Measurements from ENCODE around the gene PCYT2.

The PCYT2 gene

GRCh38 chr17:81890447-81891302 is 20.5 kb downstream of the PCYT2 start (continued):
- TF ChIP-seq GLIS2 (tag by site-specific recombination; IDR thresholded peaks at IDR 0.05) (no peak), ZXDB (tag by site-specific recombination; IDR thresholded peaks at IDR 0.05) (no peak), ZNF280D (tag by site-specific recombination; IDR thresholded peaks at IDR 0.05) (no peak), ZBTB10 (tag by site-specific recombination; IDR thresholded peaks at IDR 0.05) (no peak), SP2 (tag by site-specific recombination; IDR thresholded peaks at IDR 0.05) (peak; percentile 17)
- TF ChIP-seq, protein P1, sequence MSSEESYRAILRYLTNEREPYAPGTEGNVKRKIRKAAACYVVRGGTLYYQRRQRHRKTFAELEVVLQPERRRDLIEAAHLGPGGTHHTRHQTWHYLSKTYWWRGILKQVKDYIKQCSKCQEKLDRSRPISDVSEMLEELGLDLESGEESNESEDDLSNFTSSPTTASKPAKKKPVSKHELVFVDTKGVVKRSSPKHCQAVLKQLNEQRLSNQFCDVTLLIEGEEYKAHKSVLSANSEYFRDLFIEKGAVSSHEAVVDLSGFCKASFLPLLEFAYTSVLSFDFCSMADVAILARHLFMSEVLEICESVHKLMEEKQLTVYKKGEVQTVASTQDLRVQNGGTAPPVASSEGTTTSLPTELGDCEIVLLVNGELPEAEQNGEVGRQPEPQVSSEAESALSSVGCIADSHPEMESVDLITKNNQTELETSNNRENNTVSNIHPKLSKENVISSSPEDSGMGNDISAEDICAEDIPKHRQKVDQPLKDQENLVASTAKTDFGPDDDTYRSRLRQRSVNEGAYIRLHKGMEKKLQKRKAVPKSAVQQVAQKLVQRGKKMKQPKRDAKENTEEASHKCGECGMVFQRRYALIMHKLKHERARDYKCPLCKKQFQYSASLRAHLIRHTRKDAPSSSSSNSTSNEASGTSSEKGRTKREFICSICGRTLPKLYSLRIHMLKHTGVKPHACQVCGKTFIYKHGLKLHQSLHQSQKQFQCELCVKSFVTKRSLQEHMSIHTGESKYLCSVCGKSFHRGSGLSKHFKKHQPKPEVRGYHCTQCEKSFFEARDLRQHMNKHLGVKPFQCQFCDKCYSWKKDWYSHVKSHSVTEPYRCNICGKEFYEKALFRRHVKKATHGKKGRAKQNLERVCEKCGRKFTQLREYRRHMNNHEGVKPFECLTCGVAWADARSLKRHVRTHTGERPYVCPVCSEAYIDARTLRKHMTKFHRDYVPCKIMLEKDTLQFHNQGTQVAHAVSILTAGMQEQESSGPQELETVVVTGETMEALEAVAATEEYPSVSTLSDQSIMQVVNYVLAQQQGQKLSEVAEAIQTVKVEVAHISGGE (tag by site-specific recombination; conservative IDR thresholded peaks at IDR 0.05; ENCODE audit: low read depth): peak; percentile 81
- TF ChIP-seq, protein P2, sequence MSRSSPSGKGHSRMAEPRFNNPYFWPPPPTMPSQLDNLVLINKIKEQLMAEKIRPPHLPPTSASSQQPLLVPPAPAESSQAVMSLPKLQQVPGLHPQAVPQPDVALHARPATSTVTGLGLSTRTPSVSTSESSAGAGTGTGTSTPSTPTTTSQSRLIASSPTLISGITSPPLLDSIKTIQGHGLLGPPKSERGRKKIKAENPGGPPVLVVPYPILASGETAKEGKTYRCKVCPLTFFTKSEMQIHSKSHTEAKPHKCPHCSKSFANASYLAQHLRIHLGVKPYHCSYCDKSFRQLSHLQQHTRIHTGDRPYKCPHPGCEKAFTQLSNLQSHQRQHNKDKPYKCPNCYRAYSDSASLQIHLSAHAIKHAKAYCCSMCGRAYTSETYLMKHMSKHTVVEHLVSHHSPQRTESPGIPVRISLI (tag by site-specific recombination; IDR thresholded peaks at IDR 0.05): no peak

DNA sequence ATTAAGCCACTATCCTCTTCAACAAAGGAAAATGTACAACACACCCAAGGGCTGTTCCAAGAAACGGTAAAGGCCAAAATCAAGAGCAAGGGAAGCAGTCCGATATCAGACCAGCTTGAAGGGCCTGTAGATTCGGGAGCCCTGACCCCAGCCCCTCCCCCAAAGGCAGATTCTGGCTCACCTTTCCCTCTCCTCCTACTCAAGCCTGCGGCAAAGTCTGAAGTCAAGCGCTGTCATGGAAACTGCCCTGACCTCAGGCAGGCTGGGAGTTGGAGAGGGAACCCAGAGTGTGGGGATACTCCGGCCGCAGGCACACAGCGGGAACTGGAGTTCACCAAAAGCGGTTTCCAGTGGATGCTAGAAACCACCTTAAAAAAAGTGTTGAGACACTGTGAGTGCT is 21.6 kb downstream of the PCYT2 start:
- Histone ChIP-seq H3K9me3 (ENCODE audit: control insufficient read depth, insufficient read depth, low read depth, low read length) (no peaks in the 10 kb centered on the region), H3K4me1 (ENCODE audit: control insufficient read depth, insufficient read depth, low read length) (peaks cover 5% of the 10 kb centered on the region; the same call in 1 of the 2 replicates), H3K4me3 (ENCODE audit: low read depth, low read length) (no peak overlapping the region), H3K36me3 (ENCODE audit: control insufficient read depth in 2 of 2, insufficient read depth in 1 of 2, low read length in 2 of 2) (peaks cover 53 to 73% of the 10 kb centered on the region in 2 experiments), H3K27ac (ENCODE audit: extremely low read depth, low read depth, low read length) (peak overlapping the region; percentile 96; the same call in 1 of the 2 replicates)
- ChIA-PET CTCF (interaction anchor here (1.1 kb wide), 1 partner anchor 148 kb away, joined by 4 read pairs; the partner anchor contains the start of gene DCXR), POLR2A (interaction anchor here (1.4 to 1.6 kb wide), 2 partner anchors 56 to 206 kb away, joined by 3 read pairs; partner anchors contain the start of genes ARL16, HGS and MCRIP1)
- TF ChIP-seq ZNF776 (tag by site-specific recombination; IDR thresholded peaks at IDR 0.05; ENCODE audit: borderline replicate concordance) (no peak), ZNF658 (tag by site-specific recombination; IDR thresholded peaks at IDR 0.05) (no peak), ZNF341 (tag by site-specific recombination; IDR thresholded peaks at IDR 0.05; ENCODE audit: low read depth) (peak; percentile 44; the same call in 1 of the 2 replicates)
- TF ChIP-seq, protein P3, sequence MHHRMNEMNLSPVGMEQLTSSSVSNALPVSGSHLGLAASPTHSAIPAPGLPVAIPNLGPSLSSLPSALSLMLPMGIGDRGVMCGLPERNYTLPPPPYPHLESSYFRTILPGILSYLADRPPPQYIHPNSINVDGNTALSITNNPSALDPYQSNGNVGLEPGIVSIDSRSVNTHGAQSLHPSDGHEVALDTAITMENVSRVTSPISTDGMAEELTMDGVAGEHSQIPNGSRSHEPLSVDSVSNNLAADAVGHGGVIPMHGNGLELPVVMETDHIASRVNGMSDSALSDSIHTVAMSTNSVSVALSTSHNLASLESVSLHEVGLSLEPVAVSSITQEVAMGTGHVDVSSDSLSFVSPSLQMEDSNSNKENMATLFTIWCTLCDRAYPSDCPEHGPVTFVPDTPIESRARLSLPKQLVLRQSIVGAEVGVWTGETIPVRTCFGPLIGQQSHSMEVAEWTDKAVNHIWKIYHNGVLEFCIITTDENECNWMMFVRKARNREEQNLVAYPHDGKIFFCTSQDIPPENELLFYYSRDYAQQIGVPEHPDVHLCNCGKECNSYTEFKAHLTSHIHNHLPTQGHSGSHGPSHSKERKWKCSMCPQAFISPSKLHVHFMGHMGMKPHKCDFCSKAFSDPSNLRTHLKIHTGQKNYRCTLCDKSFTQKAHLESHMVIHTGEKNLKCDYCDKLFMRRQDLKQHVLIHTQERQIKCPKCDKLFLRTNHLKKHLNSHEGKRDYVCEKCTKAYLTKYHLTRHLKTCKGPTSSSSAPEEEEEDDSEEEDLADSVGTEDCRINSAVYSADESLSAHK (tag by site-specific recombination; IDR thresholded peaks at IDR 0.05): peak; percentile 13; the same call in 1 of the 2 replicates

Data from HEK293 (cell line).